Glutamatergic neuron (in vitro differentiated cells): ENCODE data around the gene FUS. TPM values are rescaled to one million over a fixed set of nuclear protein-coding genes. Genes with fewer than 3 reads are reported as not detected.
"Not testable (repeated sequence)": the region's sequence is repeated elsewhere in the genome, so short reads cannot be mapped to it uniquely, and the experiment has no call there.

Experiments
- DNase-seq: peaks from one replicate; pipeline ENCODE4 v3.0.0; 2022
- H3K27ac Mint-ChIP-seq: one replicate; pipeline ENCODE4 v1.8.0; 2020; ENCODE audit warnings: mild to moderate bottlenecking, mixed read lengths, inconsistent platforms; ENCODE audit not compliant: unreplicated experiment
- H3K27me3 Mint-ChIP-seq: one replicate; pipeline ENCODE4 v1.8.0; 2020; ENCODE audit warnings: mild to moderate bottlenecking, moderate library complexity, mixed read lengths, inconsistent platforms; ENCODE audit not compliant: unreplicated experiment
- H3K36me3 Mint-ChIP-seq: one replicate; pipeline ENCODE4 v1.8.0; 2020; ENCODE audit warnings: mild to moderate bottlenecking, mixed read lengths, inconsistent platforms; ENCODE audit not compliant: unreplicated experiment
- H3K4me1 Mint-ChIP-seq: one replicate; pipeline ENCODE4 v1.8.0; 2020; ENCODE audit warnings: mild to moderate bottlenecking, low read depth, mixed read lengths, inconsistent platforms; ENCODE audit not compliant: unreplicated experiment
- H3K4me3 Mint-ChIP-seq: one replicate; pipeline ENCODE4 v1.8.0; 2020; ENCODE audit warnings: mild to moderate bottlenecking, mixed read lengths, inconsistent platforms; ENCODE audit not compliant: unreplicated experiment
- H3K9me3 Mint-ChIP-seq: one replicate; pipeline ENCODE4 v1.8.0; 2020; ENCODE audit warnings: mild to moderate bottlenecking, moderate library complexity, mixed read lengths, inconsistent platforms; ENCODE audit not compliant: unreplicated experiment
- total RNA-seq: library from RNA; stranded (reverse); fragmentation: NEBNext Ultra II Directional; extraction: Animal tissue kit (Norgen Biotek cat#: 25700); gene quantifications from one replicate; pipeline ENCODE4 v1.2.1, GENCODE V29; 2021; ENCODE audit not compliant: unreplicated experiment
- TF ChIP-seq, protein P1 (sequence below): fragments of 200-600 bp; sonication (generic); IDR thresholded peaks from one replicate; pipeline ENCODE4 v1.5.0; 2021; ENCODE audit not compliant: partially characterized antibody, unreplicated experiment

FUS gene
- total RNA-seq, 1 donor from 2014 or later = 473 TPM

DNA sequence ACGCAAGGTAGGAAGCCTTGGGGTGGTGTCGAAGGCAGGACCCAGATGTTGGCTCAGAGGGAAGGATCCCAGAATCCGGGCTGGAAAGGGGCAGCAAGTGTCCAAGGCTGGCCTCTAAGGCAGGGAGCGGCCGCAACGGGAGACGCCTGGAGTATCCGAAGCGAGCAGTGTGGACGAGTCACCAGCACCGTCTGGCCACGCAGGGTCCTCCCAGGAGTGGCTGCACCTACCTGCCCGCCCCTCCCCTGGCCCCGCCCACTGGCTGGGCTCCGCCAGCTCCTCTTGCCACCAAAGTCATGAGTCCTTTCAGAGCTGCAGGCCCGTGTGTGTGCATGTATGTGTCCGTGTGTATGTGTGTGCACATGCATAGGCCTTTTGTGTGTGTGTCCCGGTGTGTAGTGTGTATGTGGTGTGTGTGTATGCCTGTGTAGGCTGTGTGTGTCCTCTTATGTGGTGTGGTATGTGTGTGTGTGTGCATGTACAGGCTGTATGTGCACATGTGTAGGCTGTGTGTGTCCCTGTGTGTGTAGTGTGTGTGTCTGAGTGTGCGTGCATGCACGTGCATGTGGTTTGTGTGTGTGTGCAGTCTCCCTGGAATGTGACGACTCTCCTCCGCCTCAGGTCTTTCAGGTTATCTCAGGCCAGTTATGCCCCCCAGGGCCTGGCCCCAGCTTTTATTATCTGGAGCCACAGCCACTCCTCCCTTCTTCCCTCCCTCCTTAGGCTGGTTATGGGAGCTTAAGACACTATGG lies 44.2 kb upstream of the FUS start, which contains the start of gene PRSS8:
TSS of gene PRSS8 (minus strand) at position 193 of the 752 bp plus-strand sequence. CDS start 229 bp downstream, outside the sequence.
- H3K36me3 Mint-ChIP-seq = no peaks in the 10 kb centered on the region
- peaks cover 7% of the 10 kb centered on the region for H3K4me1 Mint-ChIP-seq
- TF ChIP-seq, protein P1, sequence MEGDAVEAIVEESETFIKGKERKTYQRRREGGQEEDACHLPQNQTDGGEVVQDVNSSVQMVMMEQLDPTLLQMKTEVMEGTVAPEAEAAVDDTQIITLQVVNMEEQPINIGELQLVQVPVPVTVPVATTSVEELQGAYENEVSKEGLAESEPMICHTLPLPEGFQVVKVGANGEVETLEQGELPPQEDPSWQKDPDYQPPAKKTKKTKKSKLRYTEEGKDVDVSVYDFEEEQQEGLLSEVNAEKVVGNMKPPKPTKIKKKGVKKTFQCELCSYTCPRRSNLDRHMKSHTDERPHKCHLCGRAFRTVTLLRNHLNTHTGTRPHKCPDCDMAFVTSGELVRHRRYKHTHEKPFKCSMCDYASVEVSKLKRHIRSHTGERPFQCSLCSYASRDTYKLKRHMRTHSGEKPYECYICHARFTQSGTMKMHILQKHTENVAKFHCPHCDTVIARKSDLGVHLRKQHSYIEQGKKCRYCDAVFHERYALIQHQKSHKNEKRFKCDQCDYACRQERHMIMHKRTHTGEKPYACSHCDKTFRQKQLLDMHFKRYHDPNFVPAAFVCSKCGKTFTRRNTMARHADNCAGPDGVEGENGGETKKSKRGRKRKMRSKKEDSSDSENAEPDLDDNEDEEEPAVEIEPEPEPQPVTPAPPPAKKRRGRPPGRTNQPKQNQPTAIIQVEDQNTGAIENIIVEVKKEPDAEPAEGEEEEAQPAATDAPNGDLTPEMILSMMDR = no peak
- H3K27ac Mint-ChIP-seq = no peak within 1 kb of the TSS
- peaks cover 6% of the 10 kb centered on the region for H3K27me3 Mint-ChIP-seq
- DNase-seq = no peak
- peaks cover 2% of the 10 kb centered on the region for H3K9me3 Mint-ChIP-seq
- H3K4me3 Mint-ChIP-seq = no peak within 1 kb of the TSS

DNA sequence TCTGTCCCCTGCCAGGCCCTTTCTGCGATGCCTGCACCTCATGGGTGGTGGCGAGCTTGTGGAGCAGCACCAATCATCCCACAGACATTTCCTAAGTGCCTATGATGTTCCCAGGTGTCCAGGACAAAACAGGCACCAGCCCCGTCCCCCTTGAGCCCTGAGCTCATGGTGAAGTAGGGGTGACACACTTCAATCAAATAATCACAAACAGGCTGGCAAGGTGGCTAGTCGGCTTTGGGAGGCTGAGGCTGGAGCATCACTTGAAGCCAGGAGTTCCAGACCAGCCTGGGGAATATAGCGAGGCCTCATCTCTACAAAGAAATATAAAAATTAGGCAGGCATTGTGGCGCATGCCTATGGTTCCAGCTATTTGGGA lies 43.7 kb upstream of the FUS start:
- peaks cover 5% of the 10 kb centered on the region for H3K9me3 Mint-ChIP-seq
- peaks cover 6% of the 10 kb centered on the region for H3K27me3 Mint-ChIP-seq
- H3K4me1 Mint-ChIP-seq = peaks cover 7% of the 10 kb centered on the region
- TF ChIP-seq, protein P1 = no peak
- H3K27ac Mint-ChIP-seq = no peak overlapping the region
- H3K36me3 Mint-ChIP-seq = no peaks in the 10 kb centered on the region
- H3K4me3 Mint-ChIP-seq = no peak overlapping the region
- DNase-seq = no peak

DNA sequence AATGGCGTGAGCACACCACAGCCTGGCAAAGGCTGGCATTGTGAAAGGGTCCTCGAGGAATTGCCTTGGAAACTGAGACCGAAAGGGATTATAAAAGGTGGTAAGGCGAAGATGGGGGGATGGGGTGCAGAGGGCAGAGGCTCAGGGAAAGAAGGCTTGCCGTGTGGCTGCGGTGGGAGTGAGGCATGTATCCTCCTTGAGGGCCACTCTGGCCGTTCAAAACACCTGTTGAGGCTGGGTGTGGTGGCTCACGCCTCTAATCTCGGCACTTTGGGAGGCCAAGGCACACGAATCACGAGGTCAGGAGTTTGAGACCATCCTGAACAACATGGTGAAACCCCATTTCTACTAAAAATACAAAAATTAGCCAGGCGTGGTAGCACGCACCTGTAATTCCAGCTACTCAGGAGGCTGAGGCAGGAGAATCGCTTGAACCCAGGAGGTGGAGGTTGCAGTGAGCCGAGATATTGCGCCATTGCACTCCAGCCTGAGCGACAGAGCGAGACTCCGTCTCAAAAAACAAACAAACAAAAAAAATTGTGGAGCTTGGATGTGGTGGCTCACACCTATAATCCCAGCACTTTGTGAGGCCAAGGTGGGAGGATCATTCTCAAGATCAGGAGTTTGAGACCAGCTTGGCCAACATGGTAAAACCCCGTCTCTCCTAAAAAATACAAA lies 43.0 kb upstream of the FUS start:
- H3K4me1 Mint-ChIP-seq, H3K36me3 Mint-ChIP-seq, H3K4me3 Mint-ChIP-seq, DNase-seq, H3K27me3 Mint-ChIP-seq, H3K9me3 Mint-ChIP-seq, H3K27ac Mint-ChIP-seq: not testable (repeated sequence)

DNA sequence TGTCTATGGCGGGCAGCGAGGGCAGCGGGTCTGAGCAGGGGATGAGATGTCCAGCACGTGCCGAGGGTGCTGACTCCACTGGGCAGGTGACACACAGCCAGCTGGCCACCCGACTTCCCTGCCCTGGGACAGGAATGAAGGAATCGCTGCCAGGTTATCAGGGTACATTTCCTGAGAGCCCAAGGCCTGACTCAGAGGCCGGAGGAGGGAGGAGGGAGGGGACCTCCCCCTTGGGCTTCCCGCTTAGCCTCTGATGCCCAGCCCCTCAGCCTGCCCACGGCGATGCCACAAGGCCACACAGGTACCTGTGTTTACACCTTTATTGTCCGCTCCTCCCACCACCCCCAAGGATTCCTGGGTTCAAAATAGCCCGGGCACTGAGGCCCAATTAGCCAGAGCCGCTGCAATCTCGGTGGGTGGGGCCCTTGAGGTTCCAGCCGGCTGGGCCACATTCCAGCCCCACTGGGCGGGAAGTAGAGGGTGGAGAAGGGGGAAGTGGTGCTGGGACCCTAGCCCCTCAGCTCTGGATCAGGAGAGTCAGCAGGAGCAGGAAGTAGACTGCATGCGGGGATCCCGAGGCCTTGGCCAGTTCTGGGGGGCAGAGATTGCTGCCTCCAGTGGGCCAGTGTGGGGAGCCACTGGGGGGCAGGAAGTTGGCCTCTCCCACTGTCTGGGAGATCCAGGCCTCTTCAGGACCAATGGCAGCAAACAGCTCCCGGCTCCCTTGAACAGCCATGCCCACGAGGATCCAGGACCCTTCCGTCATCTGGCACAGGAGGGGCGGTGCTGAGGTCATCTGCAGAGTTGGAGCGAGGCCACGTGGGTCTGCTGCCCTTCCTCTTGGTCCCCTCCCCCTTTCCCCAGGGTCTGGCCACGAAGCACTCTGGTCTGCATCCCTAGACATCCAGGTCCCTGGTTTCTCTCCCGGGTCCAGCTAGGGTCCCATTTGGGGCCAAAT lies 41.0 kb upstream of the FUS start:
- Mint-ChIP-seq H3K9me3 (peaks cover 6% of the 10 kb centered on the region), H3K4me1 (peaks cover 5% of the 10 kb centered on the region), H3K27me3 (peaks cover 5% of the 10 kb centered on the region), H3K4me3 (no peak overlapping the region), H3K36me3 (no peaks in the 10 kb centered on the region), H3K27ac (no peak overlapping the region)
- TF ChIP-seq, protein P1 = no peak
- no peak for DNase-seq

DNA sequence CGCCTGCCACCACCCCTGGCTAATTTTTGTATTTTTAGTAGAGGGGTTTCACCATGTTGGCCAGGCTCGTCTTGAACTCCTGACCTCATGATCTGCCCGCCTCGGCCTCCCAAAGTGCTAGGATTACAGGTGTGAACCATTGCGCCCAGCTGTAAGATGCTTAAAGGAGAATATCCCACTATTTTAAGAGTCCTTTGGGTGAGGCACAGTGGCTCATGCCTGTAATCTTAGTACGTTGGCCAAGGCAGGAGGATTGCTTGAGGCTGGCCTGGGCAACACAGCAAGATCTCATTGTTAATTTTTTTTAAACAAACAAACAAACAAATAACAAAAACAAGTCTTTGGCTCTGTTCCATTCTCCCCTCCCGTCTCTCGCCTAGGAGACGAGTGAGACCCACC lies 38.9 kb upstream of the FUS start:
- H3K36me3 Mint-ChIP-seq, DNase-seq, H3K9me3 Mint-ChIP-seq, H3K27me3 Mint-ChIP-seq, H3K4me1 Mint-ChIP-seq, H3K27ac Mint-ChIP-seq, H3K4me3 Mint-ChIP-seq: not testable (repeated sequence)
